GM19372 (cell line): Measurements from ENCODE around the gene POLK.
"Not testable (repeated sequence)": the region's sequence is repeated elsewhere in the genome, so short reads cannot be mapped to it uniquely, and the experiment has no call there.

Experiments used
- ATAC-seq: cut with Tn5 transposase; IDR thresholded peaks from one replicate; pipeline ENCODE4 v1.9.1; 2021; ENCODE audit warnings: mild to moderate bottlenecking, low read depth, moderate library complexity; ENCODE audit not compliant: unreplicated experiment

Gene POLK

GRCh38 chr5:75509956-75510355 lies 1.7 kb upstream of the POLK start:
- no peak for ATAC-seq

GRCh38 chr5:75510417-75510835 lies 1.3 kb upstream of the POLK start:
- ATAC-seq = peak; percentile 5

GRCh38 chr5:75510836-75511434 lies 756 bp upstream of the POLK start:
- ATAC-seq = peak; percentile 27

- no peak for ATAC-seq
Observed at GRCh38 chr5:75512383-75513074, 838 bp downstream of the POLK start.

- no peak for ATAC-seq
Observed at GRCh38 chr5:75513841-75514240, 2.1 kb downstream of the POLK start.

- no peak for ATAC-seq
Observed at GRCh38 chr5:75514323-75514722, 2.6 kb downstream of the POLK start.

- ATAC-seq = no peak
Observed at GRCh38 chr5:75519761-75520160, 8.1 kb downstream of the POLK start.

GRCh38 chr5:75521195-75521594 lies 9.5 kb downstream of the POLK start:
- ATAC-seq = no peak

GRCh38 chr5:75522025-75522424 lies 10.3 kb downstream of the POLK start:
- no peak for ATAC-seq

- no peak for ATAC-seq
Observed at GRCh38 chr5:75522542-75522941, 10.9 kb downstream of the POLK start.

- ATAC-seq = no peak
Observed at GRCh38 chr5:75523275-75523674, 11.6 kb downstream of the POLK start.

GRCh38 chr5:75524071-75524470 lies 12.4 kb downstream of the POLK start:
- ATAC-seq = peak; percentile 85

- no peak for ATAC-seq
Observed at GRCh38 chr5:75524591-75524990, 12.9 kb downstream of the POLK start.

GRCh38 chr5:75525344-75525743 lies 13.7 kb downstream of the POLK start:
- ATAC-seq = no peak

GRCh38 chr5:75526070-75526469 lies 14.4 kb downstream of the POLK start:
- ATAC-seq = no peak

- no peak for ATAC-seq
Observed at GRCh38 chr5:75529185-75529584, 17.5 kb downstream of the POLK start.

- no peak for ATAC-seq
Observed at GRCh38 chr5:75532190-75532589, 20.5 kb downstream of the POLK start.

GRCh38 chr5:75533716-75534115 lies 22.0 kb downstream of the POLK start:
- ATAC-seq = not testable (repeated sequence)

- no peak for ATAC-seq
Observed at GRCh38 chr5:75534734-75535133, 23.0 kb downstream of the POLK start.

- no peak for ATAC-seq
Observed at GRCh38 chr5:75536147-75536546, 24.5 kb downstream of the POLK start.

GRCh38 chr5:75536694-75537360 lies 25.1 kb downstream of the POLK start:
- no peak for ATAC-seq

GRCh38 chr5:75538211-75538610 lies 26.5 kb downstream of the POLK start:
- ATAC-seq = no peak
